CD4-positive, alpha-beta T cell treated with Interleukin-15 for 1 hour (primary cell): Measurements from ENCODE around the gene MYBPC2.
"Not testable (repeated sequence)": the region's sequence is repeated elsewhere in the genome, so short reads cannot be mapped to it uniquely, and the experiment has no call there.

Experiments
- DNase-seq: peaks from one replicate; pipeline ENCODE4 v3.0.0-alpha.2; 2020

The MYBPC2 gene

DNA sequence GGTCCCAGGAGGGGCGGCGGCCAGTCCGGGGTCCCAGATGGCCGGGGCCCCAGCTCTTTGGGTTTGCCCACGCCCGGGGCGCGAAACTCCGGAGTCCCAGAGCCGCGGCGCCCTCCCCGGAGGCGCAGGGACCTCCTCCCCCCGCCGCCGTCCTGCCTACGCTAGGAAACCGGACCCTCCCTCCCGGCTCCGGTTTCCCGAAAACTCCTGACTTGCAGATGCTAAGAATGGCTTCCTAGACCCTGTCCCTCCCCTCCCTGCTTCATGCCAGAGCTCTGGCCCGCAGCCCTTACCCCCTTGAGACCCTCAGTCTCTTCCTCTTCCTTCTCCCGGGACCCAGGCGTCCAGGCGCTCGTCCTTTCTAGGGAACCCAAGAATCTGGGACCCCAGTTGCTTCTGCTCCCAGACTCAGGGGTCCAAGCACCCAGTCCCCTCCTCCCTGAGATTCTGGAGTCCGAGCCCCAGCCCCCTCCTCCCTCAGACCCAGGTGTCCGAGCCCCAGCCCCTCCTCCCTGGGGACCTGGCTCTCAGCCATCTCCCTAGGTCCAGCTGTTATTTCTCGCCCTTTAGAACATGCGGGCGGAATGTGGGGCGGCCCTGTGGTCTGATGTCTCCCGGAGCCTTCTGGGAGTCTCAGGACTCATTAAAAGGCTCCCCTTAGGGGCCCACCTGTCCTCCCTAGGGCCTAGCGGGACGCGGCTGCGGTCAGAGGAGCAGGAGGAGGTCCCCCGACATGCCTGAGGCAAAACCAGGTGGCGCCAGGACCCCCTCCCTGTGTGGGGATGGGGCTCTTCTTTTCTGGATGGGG is at the start of gene MYBPC2:
MYBPC2 (plus strand) TSS at position 672 of the 808 bp plus-strand sequence; CDS start at position 734, 62 bp downstream.
- no peak for DNase-seq

DNA sequence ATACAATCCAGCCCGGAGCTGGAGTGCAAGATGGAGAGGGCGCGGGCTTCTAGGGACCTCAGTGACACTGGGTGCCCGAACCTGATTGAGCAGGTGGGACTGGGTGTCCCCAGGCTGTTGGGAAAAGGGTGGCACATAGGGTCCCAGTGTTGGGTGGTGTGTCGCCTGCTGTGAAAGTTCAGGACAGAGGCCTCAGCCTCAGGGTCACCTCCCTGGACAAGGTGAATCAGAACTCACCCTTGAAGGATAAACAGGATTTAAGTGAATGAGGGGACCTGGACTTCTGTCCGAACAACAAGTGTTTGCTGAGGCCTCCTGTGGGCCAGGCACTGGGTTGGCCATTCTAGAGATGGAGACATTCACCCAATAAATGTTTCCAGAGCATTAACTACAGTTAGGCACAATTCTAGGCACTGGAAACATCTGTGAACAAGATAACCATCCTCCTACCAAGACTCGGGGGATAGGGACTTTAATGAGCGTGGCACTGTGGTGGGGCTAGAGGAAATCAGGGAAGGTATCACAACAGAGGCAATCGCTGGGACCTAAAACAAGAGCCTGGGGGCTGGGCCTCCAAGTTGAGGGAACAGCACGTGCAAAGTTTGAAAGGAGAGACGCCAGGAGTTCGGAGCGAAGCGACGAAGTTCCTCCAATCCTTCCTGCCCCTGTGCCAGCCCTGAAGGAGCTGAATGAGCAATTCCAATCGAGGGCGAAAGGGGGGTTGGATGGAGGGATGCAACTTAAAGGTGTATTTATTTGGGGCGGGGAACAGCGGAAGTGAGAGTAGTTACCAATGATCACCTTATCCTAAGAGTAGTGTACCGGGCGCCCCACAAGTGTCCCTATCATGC is 49.5 kb upstream of the MYBPC2 start:
- DNase-seq = no peak

- DNase-seq = peak; percentile 99
Observed at GRCh38 chr19:50383852-50384684, 48.6 kb upstream of the MYBPC2 start, which contains the start of gene POLD1. Gene POLD1, plus strand, starts transcription at chr19:50384347. Its CDS starts 14,505 bp downstream, at chr19:50398852.

DNA sequence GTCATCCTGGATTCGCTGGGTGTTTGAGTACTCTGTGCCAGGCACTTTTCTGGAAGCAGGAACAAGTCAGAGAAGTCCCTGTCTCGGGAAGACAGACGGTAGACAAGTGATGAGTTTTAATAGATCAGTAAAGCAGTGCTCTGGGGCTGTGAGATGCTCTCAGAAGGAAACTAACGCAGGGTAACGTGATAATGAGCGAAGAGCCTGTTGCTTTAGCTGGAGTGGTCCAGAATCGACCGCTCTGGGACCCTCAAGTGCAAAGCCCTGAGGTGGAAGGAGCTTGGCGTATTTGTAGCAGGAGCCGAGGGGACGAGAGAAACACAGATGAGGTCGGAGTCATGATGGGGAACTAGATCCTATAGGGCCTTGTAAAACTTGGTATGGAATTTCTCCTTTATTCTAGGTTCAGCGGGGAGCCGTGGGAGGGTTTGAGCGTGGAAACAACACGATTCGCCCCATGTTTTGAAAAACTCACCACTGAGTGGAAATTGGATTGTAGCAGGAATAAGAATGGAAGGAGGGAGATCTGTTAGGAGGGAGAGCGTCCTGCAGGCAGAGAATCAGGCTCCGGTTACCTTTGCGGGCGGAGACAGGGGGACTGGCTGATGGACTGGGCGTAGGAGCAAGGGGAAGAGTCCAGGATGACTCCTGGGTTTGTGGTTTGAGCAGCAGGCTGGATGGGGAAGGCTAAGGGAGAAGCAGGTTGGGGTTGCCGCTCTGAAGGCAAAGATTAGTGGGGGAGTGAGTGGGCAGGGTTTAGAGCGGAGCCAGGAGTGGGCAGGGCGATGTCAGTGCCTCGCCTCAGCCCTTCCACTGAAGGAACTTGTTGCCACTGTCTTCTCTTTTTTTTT is 47.8 kb upstream of the MYBPC2 start:
- no peak for DNase-seq

DNA sequence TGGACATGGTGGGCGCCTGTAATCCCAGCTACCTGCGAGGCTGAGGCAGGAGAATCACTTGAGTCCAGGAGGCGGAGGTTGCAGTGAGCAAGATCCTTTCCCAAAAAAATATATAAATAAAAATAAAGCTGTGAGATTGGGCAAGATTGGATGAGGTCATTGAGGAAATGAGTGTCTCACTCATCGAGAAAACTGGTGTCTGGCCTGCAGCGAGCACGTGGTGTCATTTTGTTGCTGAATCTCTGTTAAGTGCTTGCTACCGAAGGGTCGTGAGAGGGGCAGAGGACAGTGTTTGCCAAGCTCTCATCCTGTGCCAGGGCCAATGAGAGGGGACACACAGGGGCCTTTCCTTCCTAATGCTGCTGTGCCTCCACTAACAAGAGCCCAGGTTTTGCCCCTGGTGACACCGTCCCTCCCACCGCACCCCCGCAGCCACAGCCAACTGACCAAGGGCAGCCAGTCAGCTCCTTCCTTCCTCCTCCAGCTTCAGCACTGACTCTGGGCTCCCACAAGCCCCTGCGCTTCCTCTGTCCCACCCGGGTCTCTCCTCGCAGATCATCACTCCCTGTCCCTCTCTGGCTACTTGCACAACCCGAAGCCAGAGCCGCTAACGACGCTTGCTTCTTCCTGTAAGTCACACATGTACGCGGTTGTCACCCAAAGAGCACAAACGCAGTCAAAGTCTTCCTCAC is 45.4 kb upstream of the MYBPC2 start:
- DNase-seq = peak; percentile 58

- DNase-seq = no peak
Observed at GRCh38 chr19:50387868-50388245, 44.8 kb upstream of the MYBPC2 start.

DNA sequence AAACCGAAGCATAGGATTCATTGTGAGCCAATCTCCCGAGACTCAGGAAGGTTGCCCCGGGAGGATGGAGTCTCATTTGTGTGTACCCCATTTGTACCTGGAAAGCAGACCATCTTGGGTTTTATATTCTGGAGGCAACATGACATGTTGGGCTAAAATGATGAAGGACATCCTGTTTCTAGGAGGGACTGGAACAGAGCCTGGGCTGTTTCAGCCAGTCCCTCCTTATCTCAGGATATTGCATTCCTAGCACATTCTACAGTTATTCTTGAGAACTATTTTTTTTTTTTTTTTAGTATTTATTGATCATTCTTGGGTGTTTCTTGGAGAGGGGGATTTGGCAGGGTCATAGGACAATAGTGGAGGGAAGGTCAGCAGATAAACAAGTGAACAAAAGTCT is 42.4 kb upstream of the MYBPC2 start:
- DNase-seq = not testable (repeated sequence)

DNA sequence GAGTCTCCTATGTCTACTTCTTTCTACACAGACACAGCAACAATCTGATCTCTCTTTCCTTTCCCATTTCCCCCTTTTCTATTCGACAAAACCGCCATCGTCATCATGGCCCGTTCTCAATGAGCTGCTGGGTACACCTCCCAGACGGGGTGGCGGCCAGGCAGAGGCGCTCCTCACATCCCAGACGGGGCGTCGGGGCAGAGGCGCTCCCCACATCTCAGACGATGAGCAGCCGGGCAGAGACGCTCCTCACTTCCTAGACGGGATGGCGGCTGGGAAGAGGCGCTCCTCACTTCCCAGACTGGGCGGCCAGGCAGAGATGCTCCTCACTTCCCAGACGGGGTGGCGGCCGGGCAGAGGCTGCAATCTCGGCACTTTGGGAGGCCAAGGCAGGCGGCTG is 41.7 kb upstream of the MYBPC2 start:
- not testable (repeated sequence) for DNase-seq

GRCh38 chr19:50392759-50393158 is 39.9 kb upstream of the MYBPC2 start:
- no peak for DNase-seq

DNA sequence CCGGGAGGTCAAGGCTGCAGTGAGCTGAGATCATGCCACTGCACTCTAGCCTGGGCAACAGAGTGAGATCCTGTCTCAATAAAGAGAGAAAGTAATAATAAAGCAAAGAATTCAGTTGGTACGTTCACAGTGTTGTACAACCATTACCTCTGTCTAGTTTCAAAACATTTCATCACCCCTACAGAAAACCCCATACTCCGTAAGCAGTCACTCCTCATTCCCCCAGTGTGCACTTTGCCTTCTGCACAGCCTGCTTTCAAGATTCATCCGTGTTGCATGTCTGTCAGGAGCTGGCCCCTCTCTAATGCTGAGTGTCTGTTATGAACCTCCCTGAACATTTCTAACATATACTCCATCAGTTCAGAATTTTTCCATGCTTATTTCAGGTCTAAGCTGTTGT is 39.1 kb upstream of the MYBPC2 start:
- DNase-seq = no peak

DNA sequence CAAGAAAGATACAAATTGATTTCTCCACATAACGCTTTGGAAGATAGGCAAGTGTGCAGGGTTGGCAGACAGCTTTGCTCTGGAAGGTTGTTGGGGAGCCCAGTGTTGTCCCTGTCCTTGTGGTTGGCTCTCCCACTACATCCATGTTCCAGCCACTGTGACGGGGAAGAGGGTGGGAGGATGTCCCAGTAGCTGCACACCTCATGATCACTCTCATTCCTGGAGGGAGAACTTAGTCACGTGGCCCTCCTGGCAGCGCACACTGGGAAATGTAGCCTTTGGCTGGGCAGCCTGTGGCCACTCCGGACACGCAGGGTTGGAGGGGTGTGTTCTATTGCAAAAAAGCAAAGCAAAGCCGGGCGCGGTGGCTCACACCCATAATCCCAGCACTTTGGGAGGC is 38.7 kb upstream of the MYBPC2 start:
- DNase-seq = no peak

DNA sequence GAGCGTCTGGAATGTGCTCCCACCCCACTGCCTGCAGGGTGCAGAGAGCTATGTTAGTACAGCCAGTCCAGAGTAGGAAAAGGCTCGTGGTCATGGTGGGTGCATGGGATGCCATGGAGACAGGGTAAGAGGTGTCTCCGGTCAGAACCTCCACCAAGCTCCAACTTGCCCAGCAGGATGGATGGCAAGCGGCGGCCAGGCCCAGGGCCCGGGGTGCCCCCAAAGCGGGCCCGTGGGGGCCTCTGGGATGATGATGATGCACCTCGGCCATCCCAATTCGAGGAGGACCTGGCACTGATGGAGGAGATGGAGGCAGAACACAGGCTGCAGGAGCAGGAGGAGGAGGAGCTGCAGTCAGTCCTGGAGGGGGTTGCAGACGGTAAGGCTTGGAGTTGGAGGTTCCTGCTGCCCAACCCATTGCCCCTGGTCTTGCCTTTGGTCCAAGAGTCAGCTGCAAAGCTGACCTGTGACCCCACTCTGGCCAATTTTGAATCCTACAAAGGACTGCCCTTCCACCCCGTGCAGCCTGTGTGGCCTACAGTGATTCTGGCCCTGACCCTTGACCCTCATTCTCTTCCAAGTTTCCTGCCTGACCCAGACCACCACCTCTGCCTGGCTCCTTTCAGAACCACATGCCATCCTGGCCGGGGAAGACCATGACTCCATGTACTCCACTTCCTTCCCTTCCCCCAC is 33.9 kb upstream of the MYBPC2 start:
- no peak for DNase-seq

DNA sequence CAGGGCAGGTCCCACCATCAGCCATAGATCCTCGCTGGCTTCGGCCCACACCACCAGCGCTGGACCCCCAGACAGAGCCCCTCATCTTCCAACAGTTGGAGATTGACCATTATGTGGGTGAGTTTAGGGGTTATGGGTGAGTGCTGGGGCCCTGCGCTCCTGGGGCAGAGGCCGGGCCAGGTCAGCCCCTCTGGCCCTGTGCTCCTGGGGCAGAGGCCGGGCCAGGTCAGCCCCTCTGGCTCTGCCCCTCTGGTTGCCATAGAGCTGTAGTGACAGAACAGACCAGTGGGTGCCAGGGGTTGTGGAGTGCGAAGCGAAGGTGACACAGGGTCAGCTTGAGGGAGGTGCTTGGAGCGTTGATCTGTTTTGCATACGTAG is 33.3 kb upstream of the MYBPC2 start:
- no peak for DNase-seq

DNA sequence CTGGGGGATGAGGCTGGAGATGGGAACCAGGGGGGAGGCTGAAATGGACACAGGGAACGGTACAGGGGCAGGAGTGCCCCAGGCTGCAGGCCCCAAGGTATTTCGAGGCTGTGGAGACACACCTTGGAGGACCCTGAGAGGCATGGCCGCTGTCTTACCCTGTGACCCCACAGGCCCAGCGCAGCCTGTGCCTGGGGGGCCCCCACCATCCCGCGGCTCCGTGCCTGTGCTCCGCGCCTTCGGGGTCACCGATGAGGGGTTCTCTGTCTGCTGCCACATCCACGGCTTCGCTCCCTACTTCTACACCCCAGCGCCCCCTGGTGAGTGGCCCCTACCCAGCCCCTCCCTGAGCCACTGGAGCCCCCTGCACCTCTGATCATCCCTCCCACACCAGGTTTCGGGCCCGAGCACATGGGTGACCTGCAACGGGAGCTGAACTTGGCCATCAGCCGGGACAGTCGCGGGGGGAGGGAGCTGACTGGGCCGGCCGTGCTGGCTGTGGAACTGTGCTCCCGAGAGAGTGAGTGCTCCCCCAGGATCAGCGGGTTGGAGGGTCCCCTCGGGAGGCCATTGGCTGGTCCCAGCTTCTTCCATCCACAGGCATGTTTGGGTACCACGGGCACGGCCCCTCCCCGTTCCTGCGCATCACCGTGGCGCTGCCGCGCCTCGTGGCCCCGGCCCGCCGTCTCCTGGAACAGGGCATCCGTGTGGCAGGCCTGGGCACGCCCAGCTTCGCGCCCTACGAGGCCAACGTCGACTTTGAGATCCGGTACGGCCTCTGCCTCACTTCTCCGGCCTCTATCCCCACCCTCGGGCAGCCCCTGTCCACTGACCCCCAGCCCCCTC is 30.9 kb upstream of the MYBPC2 start:
- no peak for DNase-seq

- DNase-seq = no peak
Observed at GRCh38 chr19:50402544-50403301, 30.0 kb upstream of the MYBPC2 start.

- no peak for DNase-seq
Observed at GRCh38 chr19:50406156-50406820, 26.4 kb upstream of the MYBPC2 start.

DNA sequence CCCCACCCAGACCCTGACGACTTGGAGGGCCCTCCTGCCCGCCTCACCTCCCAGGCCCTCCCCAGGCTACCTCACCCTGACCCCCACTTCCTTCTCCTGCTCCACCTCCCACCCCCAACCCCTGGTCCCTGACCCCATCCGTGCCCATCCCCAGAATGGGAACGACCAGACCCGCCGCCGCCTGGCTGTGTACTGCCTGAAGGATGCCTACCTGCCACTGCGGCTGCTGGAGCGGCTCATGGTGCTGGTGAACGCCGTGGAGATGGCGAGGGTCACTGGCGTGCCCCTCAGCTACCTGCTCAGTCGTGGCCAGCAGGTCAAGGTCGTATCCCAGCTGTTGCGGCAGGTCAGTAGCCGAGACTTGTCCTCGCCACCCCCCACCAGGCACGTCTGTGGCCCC is 25.9 kb upstream of the MYBPC2 start:
- DNase-seq = no peak

- no peak for DNase-seq
Observed at GRCh38 chr19:50409347-50409746, 23.3 kb upstream of the MYBPC2 start.

DNA sequence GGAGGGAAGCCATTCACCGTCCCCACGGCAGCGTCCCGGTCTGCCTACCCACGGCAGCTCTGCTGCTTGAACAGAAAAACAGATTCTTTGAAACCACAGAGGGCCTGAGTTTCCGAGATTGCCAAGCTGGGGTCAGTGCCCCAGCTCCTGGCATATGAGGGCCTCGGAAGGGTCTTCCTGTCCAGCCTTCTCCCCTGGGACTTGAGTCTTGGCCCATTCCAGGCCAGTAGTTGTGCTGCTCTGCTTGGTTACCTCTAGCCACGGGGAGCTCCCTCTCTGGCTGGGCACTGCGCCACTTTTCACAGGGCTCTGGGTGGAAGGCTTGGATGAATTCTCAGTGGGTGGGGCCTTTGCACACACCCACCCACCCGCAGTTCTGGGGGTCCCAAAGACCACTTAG is 22.6 kb upstream of the MYBPC2 start:
- no peak for DNase-seq
